ENCODE results near the gene ADCK1.
"Not testable (repeated sequence)": the region's sequence is repeated elsewhere in the genome, so short reads cannot be mapped to it uniquely, and the experiment has no call there.

ADCK1 gene

DNA sequence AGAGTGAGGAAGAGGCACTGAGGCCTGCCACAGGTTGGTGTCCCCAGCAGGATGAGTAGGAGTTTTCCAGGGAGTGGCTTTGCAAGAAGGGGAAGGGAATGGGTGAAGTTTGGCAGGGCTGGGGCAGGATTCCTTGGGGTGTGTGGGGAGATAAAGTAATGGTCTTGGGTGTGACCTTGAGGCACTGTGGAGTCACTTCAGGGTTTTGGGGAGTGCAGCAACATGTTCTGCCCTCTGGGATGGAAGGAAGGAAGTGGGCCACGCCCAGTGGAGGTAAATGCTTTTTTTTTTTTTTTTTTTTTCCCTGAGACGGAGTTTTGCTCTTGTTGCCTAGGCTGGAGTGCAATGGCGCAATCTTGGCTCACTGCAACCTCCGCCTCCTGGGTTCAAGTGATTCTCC, 108.9 kb downstream of the ADCK1 start:
- DNase-seq: no peak

- no peak for DNase-seq
These were observed 110.0 kb downstream of the ADCK1 start for GRCh38 chr14:77909911-77910310.

DNA sequence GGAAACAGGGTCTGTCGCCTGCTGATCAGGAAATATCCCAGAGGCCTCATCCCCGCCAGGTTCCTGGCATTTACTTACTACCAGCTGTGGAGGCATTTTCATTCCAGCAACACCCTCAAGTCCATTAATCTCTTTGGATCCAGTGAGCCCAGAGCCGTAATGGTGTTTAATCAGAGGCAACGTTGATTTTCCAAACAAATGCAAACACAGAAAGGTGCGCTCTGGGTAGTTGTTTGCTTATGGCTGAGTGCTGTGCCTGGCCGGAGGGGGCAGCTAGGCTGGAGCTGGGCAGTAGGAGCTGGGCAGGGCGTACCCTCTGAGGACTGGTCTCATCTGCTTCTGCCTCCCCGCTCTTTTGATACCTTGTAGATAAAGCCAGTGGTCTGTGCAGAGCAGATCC, 110.6 kb downstream of the ADCK1 start:
- DNase-seq: no peak

DNA sequence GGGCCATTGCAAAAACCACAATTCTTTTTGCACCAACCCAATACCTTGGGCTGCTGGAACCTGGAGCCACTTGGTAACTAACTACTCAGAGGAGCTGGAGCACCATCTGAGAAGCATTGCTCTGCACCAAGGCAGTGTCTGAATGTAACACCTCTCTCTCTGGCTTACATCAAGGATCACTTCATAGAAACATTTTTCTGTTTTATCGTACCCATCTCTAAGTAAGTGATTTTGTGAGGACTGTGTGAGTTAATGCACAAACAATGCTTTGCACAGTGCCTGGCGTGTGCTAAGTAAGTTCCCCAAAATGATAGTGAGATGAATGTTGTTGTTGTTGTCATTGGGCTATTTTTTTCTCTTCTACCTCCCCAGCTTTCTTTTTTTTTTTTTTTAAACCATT, 111.4 kb downstream of the ADCK1 start:
- no peak for DNase-seq

DNA sequence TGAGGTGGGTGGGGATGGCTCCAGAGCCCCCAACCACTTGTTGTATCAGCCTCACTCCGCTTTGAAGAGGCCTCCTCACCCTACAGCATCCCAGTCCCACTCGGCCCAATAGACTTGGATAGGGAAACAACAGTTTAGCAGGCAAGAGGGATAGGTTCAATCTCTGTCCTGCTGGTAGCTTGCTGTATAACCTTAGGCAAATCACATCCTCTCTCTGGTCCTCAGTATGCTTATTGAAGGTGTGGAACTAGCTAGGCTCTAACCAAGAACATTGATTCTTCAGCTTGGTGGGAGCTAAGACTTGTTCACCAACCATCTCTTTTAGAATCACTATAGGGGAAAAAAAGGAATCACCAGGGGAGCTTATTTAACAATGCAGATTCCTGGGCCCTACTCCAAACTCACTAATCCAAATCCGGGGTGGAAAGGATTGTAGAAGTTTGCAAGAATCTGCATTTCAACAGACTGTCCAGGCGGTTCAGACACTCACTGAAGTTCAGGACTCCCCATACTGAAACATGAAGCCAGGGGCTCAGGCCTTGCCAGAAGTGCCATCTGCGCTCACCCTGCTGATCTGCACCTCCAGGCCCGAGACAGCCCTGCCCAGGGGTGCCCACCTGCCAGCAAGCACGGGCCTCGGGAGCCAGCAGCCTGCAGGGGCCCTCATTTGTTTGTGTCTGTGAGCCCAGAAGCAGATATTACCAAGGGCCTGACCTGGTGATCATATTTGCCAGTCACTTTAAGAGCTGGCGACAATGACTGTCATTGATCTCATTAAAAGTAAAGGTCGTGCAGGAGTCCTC, 113.0 kb downstream of the ADCK1 start:
- no peak for DNase-seq

- DNase-seq: no peak
These were observed 114.3 kb downstream of the ADCK1 start for GRCh38 chr14:77914073-77914721.

DNA sequence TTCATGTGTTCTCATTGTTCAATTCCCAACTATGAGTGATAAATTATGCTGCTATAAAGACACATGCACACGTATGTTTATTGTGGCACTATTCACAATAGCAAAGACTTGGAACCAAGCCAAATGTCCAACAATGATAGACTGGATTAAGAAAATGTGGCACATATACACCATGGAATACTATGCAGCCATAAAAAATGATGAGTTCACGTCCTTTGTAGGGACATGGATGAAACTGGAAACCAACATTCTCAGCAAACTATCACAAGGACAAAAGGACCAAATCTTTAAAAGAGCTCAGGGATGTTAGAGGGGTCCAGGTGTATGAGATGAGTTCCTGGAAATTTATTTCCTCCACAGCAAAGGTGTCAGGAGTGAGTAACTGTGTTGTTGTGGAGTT, 115.5 kb downstream of the ADCK1 start:
- DNase-seq: not testable (repeated sequence)

DNA sequence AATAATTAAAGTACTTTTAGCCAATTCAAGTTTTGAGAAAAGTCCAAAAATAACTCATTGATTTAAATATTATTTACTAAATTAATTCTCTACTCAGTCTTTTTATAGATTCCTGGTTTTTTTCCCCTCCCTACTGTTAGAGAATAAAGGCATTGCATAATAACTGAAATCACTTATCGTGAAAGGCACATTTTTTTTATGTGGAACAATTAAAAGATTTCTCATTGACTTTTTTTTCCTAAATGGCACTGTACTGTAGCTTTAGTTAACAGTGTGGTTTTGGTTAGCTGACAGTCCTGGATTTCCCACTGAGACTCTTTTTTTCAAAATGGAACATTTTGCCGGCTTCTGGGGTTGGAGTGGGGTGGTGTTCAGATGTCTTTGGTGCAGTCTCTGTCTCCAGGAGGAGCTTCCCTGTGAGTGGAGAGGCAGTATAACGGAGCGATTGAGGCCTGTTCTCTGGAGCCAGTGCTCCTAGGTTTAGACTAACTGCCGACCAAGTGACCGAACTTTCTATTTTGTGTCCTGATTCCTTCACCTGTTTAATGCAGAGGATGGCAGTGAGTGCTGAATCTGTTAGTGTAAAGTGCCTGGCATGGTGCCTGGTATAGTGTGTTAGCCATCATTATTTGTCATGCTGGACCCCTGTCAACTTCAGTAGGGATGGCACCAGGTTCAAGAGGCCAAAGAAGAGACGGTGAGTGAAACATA, 117.7 kb downstream of the ADCK1 start:
- DNase-seq: no peak

DNA sequence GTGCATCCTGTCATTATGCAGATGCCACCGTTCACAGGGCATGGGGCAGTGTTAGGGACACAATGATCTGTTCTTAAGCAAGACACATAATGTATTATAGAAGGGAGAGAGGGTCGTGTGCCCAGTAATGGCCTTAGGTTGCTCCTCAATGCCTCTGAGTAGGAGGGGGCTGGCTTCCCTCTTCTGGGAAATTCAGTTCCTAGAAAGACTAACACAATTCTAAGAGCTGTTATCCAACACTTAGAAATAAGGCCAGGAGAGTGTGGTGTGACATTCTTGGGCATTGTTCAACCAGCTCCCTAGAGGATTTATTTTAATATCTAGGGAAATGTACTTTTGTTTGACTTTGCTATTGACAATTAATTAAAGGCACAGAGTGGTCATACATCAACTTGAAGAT, 118.5 kb downstream of the ADCK1 start:
- DNase-seq: no peak

DNA sequence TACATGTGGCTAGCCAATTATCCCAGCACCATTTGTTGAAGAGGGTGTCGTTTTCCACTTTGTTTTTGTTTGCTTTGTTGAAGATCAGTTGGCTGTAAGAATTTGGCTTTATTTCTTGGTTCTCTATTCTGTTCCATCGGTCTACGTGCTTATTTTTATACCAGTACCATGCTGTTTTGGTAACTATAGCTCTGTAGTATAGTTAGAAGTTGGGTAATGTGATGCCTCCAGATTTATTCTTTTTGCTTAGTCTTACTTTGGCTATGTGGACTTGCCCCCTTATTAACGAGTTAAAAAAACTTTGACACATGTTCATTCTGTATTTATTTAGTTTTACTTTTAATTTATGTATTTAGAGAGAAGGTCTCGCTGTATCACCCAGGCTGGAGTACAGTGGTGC, 120.4 kb downstream of the ADCK1 start:
- no peak for DNase-seq

- DNase-seq: no peak
These were observed 121.9 kb downstream of the ADCK1 start for GRCh38 chr14:77921818-77922217.

DNA sequence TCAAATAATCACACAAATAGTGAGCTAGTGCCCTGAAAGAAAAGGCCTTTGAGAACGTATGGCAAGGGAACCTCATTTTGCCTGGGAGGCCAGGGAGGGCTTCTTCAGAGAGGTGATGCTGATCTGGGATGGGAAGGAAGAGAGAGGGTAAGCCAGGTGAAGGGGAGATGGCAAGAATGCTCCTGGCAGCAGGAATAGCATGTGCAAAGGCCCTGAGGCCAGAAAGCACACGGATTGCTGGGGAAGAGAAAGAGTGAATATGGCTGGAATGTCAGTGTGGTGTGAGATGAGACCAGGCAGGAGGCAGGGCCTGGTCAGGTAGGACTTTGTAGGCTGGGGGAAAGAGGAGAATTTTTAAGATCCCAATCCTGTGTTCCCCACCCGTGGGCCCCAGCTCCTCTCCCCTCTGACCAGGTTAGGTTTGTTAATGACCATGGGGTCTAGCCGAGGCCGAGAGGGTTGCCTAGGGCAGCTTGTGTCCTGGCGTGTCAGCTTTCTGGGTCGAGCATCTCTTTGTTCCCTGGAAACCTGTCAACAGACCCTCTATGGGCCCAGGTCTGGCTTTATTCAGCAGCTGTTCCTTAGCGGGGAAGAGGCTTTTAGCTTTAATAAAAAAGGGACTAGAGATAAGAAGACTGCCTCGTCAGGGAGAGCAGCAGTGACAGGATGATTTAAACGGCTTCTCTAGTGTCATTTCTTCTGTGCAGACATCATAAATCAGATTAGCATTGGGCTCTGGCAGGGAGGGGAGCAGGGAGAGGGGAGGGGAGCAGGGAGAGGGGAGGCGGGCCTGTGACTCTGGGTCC, 123.4 kb downstream of the ADCK1 start:
- no peak for DNase-seq

DNA sequence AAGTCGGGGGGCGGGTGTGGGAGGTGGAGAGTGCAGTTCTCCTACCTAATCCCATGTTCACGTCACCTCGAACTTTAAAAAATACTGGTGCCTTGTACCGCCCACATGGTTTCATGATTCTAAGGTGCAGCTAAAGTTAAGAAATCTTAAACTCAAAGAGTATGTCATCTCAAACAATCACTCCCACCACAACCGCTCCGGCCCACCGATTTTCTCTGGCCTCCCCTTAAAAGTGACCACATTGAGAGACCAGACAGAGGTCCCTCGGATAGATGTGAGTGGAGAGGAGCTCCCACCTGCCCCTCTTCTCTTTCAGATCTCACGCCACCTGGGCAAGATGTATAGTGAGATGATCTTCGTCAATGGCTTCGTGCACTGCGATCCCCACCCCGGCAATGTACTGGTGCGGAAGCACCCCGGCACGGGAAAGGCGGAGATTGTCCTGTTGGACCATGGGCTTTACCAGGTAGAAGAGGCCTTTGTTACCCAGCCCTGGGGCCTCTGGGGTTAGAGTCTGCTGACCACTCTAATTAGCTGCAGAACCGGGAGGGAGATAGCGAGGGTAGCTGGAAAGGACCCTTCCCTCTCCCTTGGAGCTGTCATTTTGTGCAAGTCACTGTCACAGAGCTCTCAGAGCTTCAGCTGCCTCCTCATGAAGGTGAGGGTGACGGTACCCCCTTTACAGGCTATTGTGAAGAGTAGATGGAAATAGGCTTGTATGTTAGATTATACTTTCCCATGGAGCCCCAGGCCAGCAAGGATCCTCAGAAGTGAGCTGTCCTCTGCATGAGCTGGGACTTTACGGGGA, 124.4 kb downstream of the ADCK1 start:
- DNase-seq: no peak

GRCh38 chr14:77926942-77927341, 127.0 kb downstream of the ADCK1 start:
- DNase-seq: no peak

GRCh38 chr14:77931441-77931840, 131.5 kb downstream of the ADCK1 start:
- no peak for DNase-seq

GRCh38 chr14:77936138-77936639, 136.3 kb downstream of the ADCK1 start:
- DNase-seq: no peak

- no peak for DNase-seq
These were observed 147.5 kb downstream of the ADCK1 start for GRCh38 chr14:77947372-77947771.

- no peak for DNase-seq
These were observed 150.6 kb downstream of the ADCK1 start for GRCh38 chr14:77950371-77951063.

DNA sequence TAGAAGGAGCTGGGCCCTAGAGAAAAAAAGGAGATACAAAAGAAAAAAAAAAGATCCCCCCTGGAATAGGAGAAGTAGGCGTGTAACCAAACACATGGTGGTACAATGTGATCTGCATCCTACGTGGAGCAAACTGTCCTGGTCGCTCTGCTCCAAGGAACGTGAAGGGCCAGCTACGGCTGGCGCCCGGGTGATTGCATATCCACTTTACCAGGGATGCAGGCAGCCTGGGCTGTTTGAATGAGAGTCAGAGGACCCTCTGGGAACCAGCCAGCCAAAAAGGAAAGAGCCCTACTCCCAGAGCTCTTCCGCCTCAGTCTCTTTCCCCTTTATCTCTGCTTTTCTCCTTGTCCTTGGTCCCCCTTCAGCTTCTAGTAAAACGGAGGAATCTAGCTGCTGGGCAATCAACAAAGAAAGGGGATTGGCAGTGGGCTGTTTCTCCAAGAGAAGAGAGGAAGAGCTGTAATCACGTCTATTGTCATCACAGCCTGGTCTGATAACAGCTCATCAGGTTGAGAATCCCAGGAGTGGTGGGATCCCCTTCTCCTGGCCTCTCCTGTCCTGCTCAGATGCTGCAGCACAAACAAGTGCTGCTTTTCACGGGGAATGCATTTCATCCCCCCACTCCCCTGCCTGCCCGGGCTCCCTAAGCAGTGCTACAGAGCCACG, 156.0 kb downstream of the ADCK1 start:
- DNase-seq: no peak

- not testable (repeated sequence) for DNase-seq
These were observed 159.8 kb downstream of the ADCK1 start for GRCh38 chr14:77959686-77960085.

Measured in activated naive CD4-positive, alpha-beta T cell treated with Interleukin-2 at 50 U/mL for 16 hours (primary cell).